Astrocyte (in vitro differentiated cells and primary cell): ENCODE results near the gene ADAM19. TPM values are rescaled to one million over a fixed set of nuclear protein-coding genes. Genes with fewer than 3 reads are reported as not detected.

ENCODE experiments used
- DNase-seq: peaks from one replicate; pipeline ENCODE4 v3.0.0-alpha.2; 2010; ENCODE audit warnings: low read depth
- FAIRE-seq: peaks from 2 replicates; lab custom pipeline; 2011; peaks lifted over from hg19 to GRCh38; lab: Jason Lieb, UNC
- H2AFZ ChIP-seq: 2 replicates; pipeline ENCODE4 v1.6.0; 2012; ENCODE audit warnings: low read depth, low read length, inconsistent platforms
- H3K27ac ChIP-seq: 2 replicates; pipeline ENCODE4 v1.5.1; 2011; ENCODE audit warnings: low read depth, low read length, inconsistent platforms
- H3K27me3 ChIP-seq: 2 replicates; pipeline ENCODE4 v1.6.0; 2011; ENCODE audit warnings: low read length, inconsistent platforms; ENCODE audit not compliant: insufficient read depth
- H3K36me3 ChIP-seq: 2 replicates; pipeline ENCODE4 v1.5.1; 2011; ENCODE audit warnings: low read length, inconsistent platforms; ENCODE audit not compliant: insufficient read depth
- H3K4me1 ChIP-seq: 2 replicates; pipeline ENCODE4 v1.5.1; 2011; ENCODE audit warnings: low read length, inconsistent platforms; ENCODE audit not compliant: insufficient read depth
- H3K4me2 ChIP-seq: 2 replicates; pipeline ENCODE4 v1.6.0; 2012; ENCODE audit warnings: low read length, inconsistent platforms
- H3K4me3 ChIP-seq: 2 replicates; pipeline ENCODE4 v1.5.1; 2011; ENCODE audit warnings: low read depth, mild to moderate bottlenecking, low read length, inconsistent platforms; ENCODE audit not compliant: insufficient read depth
- H3K79me2 ChIP-seq: 2 replicates; pipeline ENCODE4 v1.6.0; 2012; ENCODE audit warnings: mild to moderate bottlenecking, low read length, inconsistent platforms; ENCODE audit not compliant: insufficient read depth
- H3K9ac ChIP-seq: 2 replicates; pipeline ENCODE4 v1.6.0; 2012; ENCODE audit warnings: mild to moderate bottlenecking, low read length, inconsistent platforms
- H3K9me3 ChIP-seq: 2 replicates; pipeline ENCODE4 v1.5.1; 2012; ENCODE audit warnings: low read depth, mild to moderate bottlenecking, low read length, inconsistent platforms; ENCODE audit not compliant: insufficient read depth
- H4K20me1 ChIP-seq: 2 replicates; pipeline ENCODE4 v1.6.0; 2012; ENCODE audit warnings: low read length, inconsistent platforms; ENCODE audit not compliant: insufficient read depth
- H3K27ac Mint-ChIP-seq: one replicate; pipeline ENCODE4 v1.8.0; 2021; ENCODE audit warnings: mild to moderate bottlenecking, mixed read lengths; ENCODE audit not compliant: unreplicated experiment
- H3K27me3 Mint-ChIP-seq: one replicate; pipeline ENCODE4 v1.8.0; 2021; ENCODE audit warnings: low read depth, mixed read lengths; ENCODE audit not compliant: unreplicated experiment
- H3K36me3 Mint-ChIP-seq: one replicate; pipeline ENCODE4 v1.8.0; 2021; ENCODE audit warnings: low read depth, mixed read lengths; ENCODE audit not compliant: unreplicated experiment
- H3K4me1 Mint-ChIP-seq: one replicate; pipeline ENCODE4 v1.8.0; 2021; ENCODE audit warnings: low read depth, mixed read lengths; ENCODE audit not compliant: unreplicated experiment
- H3K4me3 Mint-ChIP-seq: one replicate; pipeline ENCODE4 v1.8.0; 2021; ENCODE audit warnings: mild to moderate bottlenecking, moderate library complexity, mixed read lengths; ENCODE audit not compliant: unreplicated experiment
- H3K9me3 Mint-ChIP-seq: one replicate; pipeline ENCODE4 v1.8.0; 2021; ENCODE audit warnings: mild to moderate bottlenecking, mixed read lengths; ENCODE audit not compliant: unreplicated experiment
- CTCF ChIP-seq: IDR thresholded peaks from 2 replicates; pipeline ENCODE4 v1.5.1; 2011; ENCODE audit warnings: low read depth, mild to moderate bottlenecking, inconsistent platforms, low read length, moderate library complexity; ENCODE audit not compliant: insufficient read depth
- EZH2 ChIP-seq: IDR thresholded peaks from 2 replicates; pipeline ENCODE4 v1.6.1; 2012; ENCODE audit warnings: mild to moderate bottlenecking, low read length, inconsistent platforms; ENCODE audit not compliant: insufficient read depth
- total RNA-seq: library from RNA; stranded (reverse); gene quantifications from 2 replicates; pipeline ENCODE4 v1.2.1, GENCODE V29; 2021

ADAM19 gene
- total RNA-seq, 1 donor from 2014 or later: 316 TPM

- no peak for TF ChIP-seq EZH2
- no peak for TF ChIP-seq CTCF
These were observed 125.6 kb downstream of the ADAM19 start for GRCh38 chr5:157450024-157450423.

GRCh38 chr5:157449011-157449723 is 126.4 kb downstream of the ADAM19 start:
- FAIRE-seq: no peak
- Histone ChIP-seq H3K4me3 (no peak overlapping the region), H3K4me2 (no peak overlapping the region), H4K20me1 (no peaks in the 10 kb centered on the region), H3K79me2 (no peaks in the 10 kb centered on the region), H3K36me3 (no peaks in the 10 kb centered on the region), H3K27ac (no peak overlapping the region), H3K9me3 (no peaks in the 10 kb centered on the region), H3K4me1 (no peaks in the 10 kb centered on the region), H2AFZ (no peak overlapping the region), H3K9ac (no peak overlapping the region), H3K27me3 (no peaks in the 10 kb centered on the region)
- no peak for TF ChIP-seq CTCF
- no peak for TF ChIP-seq EZH2
- Mint-ChIP-seq H3K9me3 (no peaks in the 10 kb centered on the region), H3K27ac (no peak overlapping the region), H3K4me3 (no peak overlapping the region), H3K4me1 (no peaks in the 10 kb centered on the region), H3K27me3 (peaks cover 6% of the 10 kb centered on the region), H3K36me3 (peaks cover 2% of the 10 kb centered on the region)
- no peak for DNase-seq

More at GRCh38 chr5:157450024-157450423, 125.6 kb downstream of the ADAM19 start:
- no peak for DNase-seq
- FAIRE-seq: no peak
- no peaks in the 10 kb centered on the region for H3K4me1 Mint-ChIP-seq
- no peaks in the 10 kb centered on the region for H3K27me3 ChIP-seq
- no peak overlapping the region for H2AFZ ChIP-seq
- H3K4me2 ChIP-seq: no peak overlapping the region
- no peaks in the 10 kb centered on the region for H3K36me3 ChIP-seq
- no peaks in the 10 kb centered on the region for H3K9me3 ChIP-seq
- H3K27ac Mint-ChIP-seq: no peak overlapping the region
- H3K9me3 Mint-ChIP-seq: no peaks in the 10 kb centered on the region
- no peak overlapping the region for H3K4me3 Mint-ChIP-seq
- H3K9ac ChIP-seq: no peak overlapping the region
- H3K4me1 ChIP-seq: no peaks in the 10 kb centered on the region
- no peak overlapping the region for H3K27ac ChIP-seq
- no peaks in the 10 kb centered on the region for H4K20me1 ChIP-seq
- H3K36me3 Mint-ChIP-seq: peaks cover 2% of the 10 kb centered on the region
- H3K79me2 ChIP-seq: no peaks in the 10 kb centered on the region
- H3K4me3 ChIP-seq: no peak overlapping the region
- H3K27me3 Mint-ChIP-seq: peaks cover 12% of the 10 kb centered on the region

GRCh38 chr5:157447201-157447637 is 128.4 kb downstream of the ADAM19 start:
- H3K36me3 Mint-ChIP-seq: peaks cover 2% of the 10 kb centered on the region
- H3K9ac ChIP-seq: no peak overlapping the region
- H3K4me2 ChIP-seq: no peak overlapping the region
- H3K9me3 Mint-ChIP-seq: no peaks in the 10 kb centered on the region
- H3K4me3 Mint-ChIP-seq: no peak overlapping the region
- no peak overlapping the region for H3K27ac Mint-ChIP-seq
- peaks cover 13% of the 10 kb centered on the region for H3K4me1 Mint-ChIP-seq
- H3K4me1 ChIP-seq: peaks cover 4% of the 10 kb centered on the region
- H3K27ac ChIP-seq: no peak overlapping the region
- H3K36me3 ChIP-seq: no peaks in the 10 kb centered on the region
- no peak overlapping the region for H3K4me3 ChIP-seq
- H2AFZ ChIP-seq: no peak overlapping the region
- DNase-seq (no peak), FAIRE-seq (no peak)
- H4K20me1 ChIP-seq: no peaks in the 10 kb centered on the region
- peaks cover 6% of the 10 kb centered on the region for H3K27me3 Mint-ChIP-seq
- H3K27me3 ChIP-seq: no peaks in the 10 kb centered on the region
- no peaks in the 10 kb centered on the region for H3K79me2 ChIP-seq
- no peaks in the 10 kb centered on the region for H3K9me3 ChIP-seq
- no peak for TF ChIP-seq EZH2
- TF ChIP-seq CTCF: no peak
